Measurements from ENCODE around the gene CD27. TPM values are rescaled to one million over a fixed set of nuclear protein-coding genes. Genes with fewer than 3 reads are reported as not detected.

Gene CD27
- total and polyA plus RNA-seq, 9 of the 15 experiments (the other 6 are each of a cell fraction or from before 2014, with no cell fraction given), result 0.24 TPM; not detected in 8

DNA sequence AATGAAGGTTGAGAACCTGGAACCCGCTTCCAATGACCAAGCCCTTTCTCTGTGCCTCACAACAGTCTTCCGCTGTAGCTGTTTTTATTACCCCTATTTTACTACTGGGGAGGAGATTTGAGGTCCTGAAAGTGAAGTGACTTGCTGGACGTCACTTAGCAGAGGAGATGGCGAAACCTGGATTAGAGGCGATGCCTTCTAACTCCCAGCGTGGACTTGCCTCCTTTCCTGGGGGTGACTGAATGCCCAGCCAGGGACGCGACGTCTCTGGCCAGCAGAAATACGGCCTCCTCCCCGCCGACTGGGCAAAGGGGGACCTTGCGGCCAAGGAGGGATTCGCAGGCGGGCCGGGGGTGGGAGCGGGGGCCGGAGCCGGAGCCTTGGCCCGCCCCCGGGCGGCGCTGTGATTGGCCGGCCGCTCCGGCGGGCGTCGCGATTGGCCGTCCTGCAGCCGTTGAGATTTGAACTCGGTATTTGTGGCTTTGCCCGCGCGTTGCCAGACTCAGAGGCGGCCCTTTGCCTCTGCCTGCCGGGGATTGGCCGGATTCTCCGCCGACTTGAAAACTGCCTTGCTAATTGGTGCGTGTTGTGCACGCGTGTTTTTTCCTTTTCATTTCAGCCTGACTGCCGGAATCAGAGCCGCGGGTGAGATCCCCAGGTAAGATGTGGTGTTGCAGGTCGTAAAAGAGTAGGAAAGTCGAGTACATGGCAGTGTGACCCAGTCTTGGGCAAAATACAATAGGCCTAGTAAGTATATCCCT lies 48.9 kb downstream of the CD27 start, which contains the start of gene NCAPD2 (continued):
- TF ChIP-seq BACH1 (tag; IDR thresholded peaks at IDR 0.05) (no peak), PTRF (tag; IDR thresholded peaks at IDR 0.05) (no peak), RBM25 (IDR thresholded peaks at IDR 0.05; ENCODE audit: low read depth, low read length, severe bottlenecking) (peak; percentile 91), MAFG (tag; conservative IDR thresholded peaks at IDR 0.05) (no peak), CHD1 (IDR thresholded peaks at IDR 0.05; ENCODE audit: low read length) (peak; percentile 89), POU5F1 (IDR thresholded peaks at IDR 0.05; ENCODE audit: borderline replicate concordance, low read depth, low read length, partially characterized antibody) (no peak), ZEB2 (IDR thresholded peaks at IDR 0.05) (no peak), FOXJ2 (tag; IDR thresholded peaks at IDR 0.05) (no peak), GMEB1 (CRISPR knock-in tag; IDR thresholded peaks at IDR 0.05) (no peak), SIN3A (IDR thresholded peaks at IDR 0.05; ENCODE audit: borderline replicate concordance in 2 of 2, control insufficient read depth in 1 of 2, low read depth in 2 of 2, low read length in 2 of 2) (peak; percentile 32 to 33; a peak in 2 of 4 replicates), CEBPB (tag; IDR thresholded peaks at IDR 0.05) (peak; percentile 34; the same call in 1 of the 2 replicates), ELF2 (CRISPR knock-in tag; IDR thresholded peaks at IDR 0.05) (no peak), E2F6 (IDR thresholded peaks at IDR 0.05; ENCODE audit: borderline replicate concordance in 1 of 2, extremely low read depth in 1 of 2, insufficient read depth in 1 of 2, insufficient read length in 1 of 2, low read depth in 1 of 2, low read length in 1 of 2, poor library complexity in 1 of 2, severe bottlenecking in 1 of 2) (peak; percentile 16 to 73), ZNF395 (CRISPR knock-in tag; IDR thresholded peaks at IDR 0.05) (peak; percentile 49; the same call in 1 of the 2 replicates)
- TF ChIP-seq, protein P1, sequence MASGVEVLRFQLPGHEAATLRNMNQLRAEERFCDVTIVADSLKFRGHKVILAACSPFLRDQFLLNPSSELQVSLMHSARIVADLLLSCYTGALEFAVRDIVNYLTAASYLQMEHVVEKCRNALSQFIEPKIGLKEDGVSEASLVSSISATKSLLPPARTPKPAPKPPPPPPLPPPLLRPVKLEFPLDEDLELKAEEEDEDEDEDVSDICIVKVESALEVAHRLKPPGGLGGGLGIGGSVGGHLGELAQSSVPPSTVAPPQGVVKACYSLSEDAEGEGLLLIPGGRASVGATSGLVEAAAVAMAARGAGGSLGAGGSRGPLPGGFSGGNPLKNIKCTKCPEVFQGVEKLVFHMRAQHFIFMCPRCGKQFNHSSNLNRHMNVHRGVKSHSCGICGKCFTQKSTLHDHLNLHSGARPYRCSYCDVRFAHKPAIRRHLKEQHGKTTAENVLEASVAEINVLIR (CRISPR knock-in tag; IDR thresholded peaks at IDR 0.05), result no peak
- TF ChIP-seq, protein P2, sequence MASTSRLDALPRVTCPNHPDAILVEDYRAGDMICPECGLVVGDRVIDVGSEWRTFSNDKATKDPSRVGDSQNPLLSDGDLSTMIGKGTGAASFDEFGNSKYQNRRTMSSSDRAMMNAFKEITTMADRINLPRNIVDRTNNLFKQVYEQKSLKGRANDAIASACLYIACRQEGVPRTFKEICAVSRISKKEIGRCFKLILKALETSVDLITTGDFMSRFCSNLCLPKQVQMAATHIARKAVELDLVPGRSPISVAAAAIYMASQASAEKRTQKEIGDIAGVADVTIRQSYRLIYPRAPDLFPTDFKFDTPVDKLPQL (IDR thresholded peaks at IDR 0.05; ENCODE audit: extremely low read depth, insufficient read length), result no peak
- TF ChIP-seq, protein P3, sequence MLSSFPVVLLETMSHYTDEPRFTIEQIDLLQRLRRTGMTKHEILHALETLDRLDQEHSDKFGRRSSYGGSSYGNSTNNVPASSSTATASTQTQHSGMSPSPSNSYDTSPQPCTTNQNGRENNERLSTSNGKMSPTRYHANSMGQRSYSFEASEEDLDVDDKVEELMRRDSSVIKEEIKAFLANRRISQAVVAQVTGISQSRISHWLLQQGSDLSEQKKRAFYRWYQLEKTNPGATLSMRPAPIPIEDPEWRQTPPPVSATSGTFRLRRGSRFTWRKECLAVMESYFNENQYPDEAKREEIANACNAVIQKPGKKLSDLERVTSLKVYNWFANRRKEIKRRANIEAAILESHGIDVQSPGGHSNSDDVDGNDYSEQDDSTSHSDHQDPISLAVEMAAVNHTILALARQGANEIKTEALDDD (IDR thresholded peaks at IDR 0.05), result no peak

Measured in K562 (cell line).